PC-9 (cell line): Measurements from ENCODE around the gene CACNA1H.
"Not testable (repeated sequence)": the region's sequence is repeated elsewhere in the genome, so short reads cannot be mapped to it uniquely, and the experiment has no call there.

Experiments
- CTCF ChIP-seq: fragments of 200-600 bp; sonication (generic); conservative IDR thresholded peaks from 2 replicates; pipeline ENCODE4 v1.6.1; 2017; ENCODE audit warnings: mixed run types, antibody characterized with exemption, mild to moderate bottlenecking, moderate library complexity
- EZH2 ChIP-seq: fragments of 200-600 bp; sonication (generic); IDR thresholded peaks from 2 replicates; pipeline ENCODE4 v1.8.0; 2017; ENCODE audit warnings: antibody characterized with exemption, low read depth

DNA sequence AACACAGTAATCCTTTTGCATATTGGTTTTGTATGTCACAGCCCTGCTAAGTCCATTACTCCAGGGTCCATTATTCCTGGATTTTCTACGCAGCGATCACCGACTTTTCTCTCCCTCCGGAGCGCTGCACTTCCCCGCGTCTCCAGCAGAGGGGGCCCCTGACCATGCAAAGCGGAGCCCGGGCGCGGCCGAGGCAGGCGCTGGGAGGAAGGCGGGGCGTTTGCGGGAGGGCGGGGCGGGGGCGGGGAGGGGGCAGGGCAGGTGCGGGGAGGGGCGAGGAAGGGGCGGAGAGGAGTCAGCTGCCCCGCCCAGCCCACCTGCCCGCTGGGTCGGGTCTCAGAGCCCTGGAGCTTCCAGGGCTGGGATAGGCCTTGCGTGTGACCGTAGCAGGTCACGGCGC lies 83.8 kb downstream of the CACNA1H start:
- not testable (repeated sequence) for TF ChIP-seq CTCF, EZH2
